GM19099 (cell line): Measurements from ENCODE around the gene CERKL.

Source experiments
- POLR2A ChIP-seq: IDR thresholded peaks from 3 replicates; pipeline ENCODE4 v1.6.1; 2011; ENCODE audit warnings: low read depth; ENCODE audit not compliant: insufficient read length; ENCODE audit errors: extremely low read depth

Gene CERKL

DNA sequence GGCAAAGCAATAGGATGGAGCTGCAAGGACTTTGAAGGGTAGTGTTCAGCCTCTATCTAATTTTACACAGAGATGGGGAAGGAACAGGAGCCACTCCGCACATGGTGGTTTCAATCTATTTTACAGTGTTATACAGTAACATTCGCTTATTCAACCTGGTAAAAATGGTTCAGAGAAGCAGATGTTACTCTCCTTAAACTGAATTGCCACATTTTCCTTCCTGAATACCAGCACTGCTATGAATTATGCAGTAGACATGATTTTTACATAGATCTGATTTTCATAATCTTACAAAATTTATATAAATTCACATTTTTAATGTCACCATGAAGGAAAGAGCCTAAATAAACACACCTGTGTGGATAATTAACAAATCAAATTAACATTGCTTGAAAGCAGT lies 114.7 kb downstream of the CERKL start:
- TF ChIP-seq POLR2A: no peak

DNA sequence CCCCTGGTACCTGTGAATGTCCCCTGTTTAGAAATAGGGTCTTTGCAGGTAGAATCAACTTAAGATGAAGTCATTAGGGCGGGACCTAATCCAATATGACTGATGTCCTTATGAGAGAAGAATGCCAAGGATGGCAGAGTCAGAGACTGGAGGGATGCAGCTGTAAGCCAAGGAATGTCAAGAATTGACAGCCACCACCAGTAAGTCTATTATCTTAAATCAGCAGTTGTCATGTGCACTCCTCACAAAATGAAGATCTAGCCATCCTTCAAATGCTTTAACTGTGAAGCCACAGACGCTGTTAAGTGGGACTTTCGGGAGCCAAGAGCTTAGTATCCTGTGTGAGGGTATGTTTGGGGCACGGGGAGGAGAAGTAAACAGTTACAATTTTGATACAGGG lies 116.5 kb downstream of the CERKL start:
- TF ChIP-seq POLR2A: no peak

DNA sequence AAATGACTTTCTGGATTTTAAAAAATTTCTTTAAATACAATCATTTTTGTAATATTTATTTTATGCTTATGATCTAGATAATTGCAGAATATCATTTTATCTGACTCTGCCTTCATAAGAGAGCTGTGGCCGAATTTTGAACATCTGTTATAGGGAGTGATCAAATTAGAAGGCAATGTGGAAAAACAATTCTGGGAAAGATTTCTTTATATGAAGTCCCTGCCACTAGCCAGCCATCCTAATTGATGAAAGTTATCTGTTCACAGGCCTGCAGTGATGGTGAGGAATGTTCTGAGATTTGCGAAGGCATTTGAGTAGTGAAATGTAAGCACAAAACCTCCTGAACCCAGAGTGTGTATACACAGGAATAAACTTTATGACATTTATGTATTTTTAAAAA lies 120.2 kb downstream of the CERKL start:
- TF ChIP-seq POLR2A: no peak

DNA sequence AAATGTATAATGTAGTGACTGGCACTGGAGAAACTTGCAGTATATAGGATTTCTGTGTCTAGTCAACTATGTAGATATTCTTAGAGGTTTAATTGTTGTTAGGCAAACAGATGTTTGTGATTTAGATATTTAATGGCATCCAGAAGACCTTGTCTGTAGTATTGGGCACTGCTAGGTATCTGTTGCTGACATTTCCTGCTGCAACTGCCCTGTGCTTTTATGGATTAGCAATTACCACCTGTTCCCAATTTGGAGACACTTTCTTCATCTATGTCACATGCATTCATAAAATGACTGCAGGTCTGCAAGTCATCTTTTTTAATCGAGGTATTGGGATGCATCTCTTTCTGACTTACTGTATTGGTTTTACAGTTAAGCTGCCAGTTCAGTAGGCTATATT lies 128.5 kb downstream of the CERKL start:
- no peak for TF ChIP-seq POLR2A

DNA sequence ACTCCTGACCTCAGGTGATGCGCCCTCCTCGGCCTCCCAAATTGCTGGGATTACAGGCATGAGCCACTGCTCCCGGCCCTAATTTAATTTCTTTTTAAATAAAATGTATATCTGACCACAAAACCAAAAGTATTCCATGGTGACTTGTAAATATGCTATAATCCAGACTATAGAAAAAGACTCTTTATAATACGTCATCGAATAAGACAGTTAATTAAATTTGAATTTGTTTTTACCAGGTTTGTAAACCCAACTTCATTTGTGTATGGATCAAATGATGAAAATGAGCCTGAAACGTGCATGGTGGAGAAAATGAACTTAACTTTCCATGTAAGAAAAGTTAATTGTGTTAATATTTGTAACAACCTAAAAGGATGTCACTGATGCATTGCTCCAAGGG lies 129.8 kb downstream of the CERKL start:
- no peak for TF ChIP-seq POLR2A

DNA sequence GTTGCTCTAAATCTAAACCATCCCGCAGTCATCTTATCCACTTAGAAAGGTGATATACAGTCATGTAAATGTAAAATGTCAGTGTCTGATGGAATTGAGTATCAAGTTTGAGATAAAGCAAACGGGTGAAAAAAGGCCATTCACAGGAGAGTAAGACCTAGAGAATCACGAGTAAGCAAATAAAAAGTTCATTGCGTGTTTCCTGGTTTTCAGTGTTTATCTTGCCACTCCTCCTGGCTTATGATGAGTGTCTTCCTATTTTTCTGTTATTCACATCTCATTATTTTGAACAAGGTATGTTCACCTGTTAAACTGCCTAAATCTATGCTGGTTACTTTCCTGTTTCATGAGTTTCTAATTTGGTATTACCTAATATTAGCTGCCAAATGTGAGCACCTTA lies 130.9 kb downstream of the CERKL start:
- no peak for TF ChIP-seq POLR2A

DNA sequence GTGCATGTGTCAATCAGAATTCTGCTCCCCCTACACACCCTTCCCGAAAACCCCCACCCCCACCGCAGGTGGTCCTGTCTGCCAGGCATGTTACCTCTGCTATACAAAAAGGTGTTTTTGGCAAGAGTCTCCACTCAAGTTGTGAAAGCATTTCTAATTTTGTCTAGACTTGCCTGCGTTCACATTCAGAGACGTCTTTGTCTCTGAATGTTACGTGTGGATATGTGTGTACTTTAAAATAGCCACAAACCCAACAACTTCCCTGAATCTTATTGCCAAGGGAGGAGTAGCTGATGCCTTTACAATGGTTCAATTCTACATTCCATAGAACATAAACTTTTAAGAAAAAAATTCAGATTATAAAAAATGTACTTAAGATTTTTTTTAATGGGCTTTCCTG lies 133.1 kb downstream of the CERKL start:
- TF ChIP-seq POLR2A: no peak

DNA sequence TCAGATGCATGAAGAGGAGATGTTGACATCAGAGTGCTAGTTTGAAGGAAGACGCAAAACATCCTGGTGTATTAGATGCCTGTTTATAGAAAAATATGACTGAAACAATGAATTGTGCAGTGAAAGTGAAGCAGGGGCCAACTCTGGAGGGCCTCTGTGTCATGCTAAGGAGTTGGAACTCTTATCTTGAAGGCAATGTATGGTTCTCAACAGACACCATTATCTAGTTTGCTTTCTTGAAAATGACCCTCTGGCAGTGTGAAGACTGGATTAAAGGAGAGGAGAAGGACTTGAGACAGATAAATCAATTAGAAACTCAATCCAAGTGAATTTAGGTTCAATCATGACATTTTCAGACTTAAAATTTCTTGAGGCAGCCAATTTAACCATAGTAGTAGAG lies 136.7 kb downstream of the CERKL start:
- TF ChIP-seq POLR2A: no peak

DNA sequence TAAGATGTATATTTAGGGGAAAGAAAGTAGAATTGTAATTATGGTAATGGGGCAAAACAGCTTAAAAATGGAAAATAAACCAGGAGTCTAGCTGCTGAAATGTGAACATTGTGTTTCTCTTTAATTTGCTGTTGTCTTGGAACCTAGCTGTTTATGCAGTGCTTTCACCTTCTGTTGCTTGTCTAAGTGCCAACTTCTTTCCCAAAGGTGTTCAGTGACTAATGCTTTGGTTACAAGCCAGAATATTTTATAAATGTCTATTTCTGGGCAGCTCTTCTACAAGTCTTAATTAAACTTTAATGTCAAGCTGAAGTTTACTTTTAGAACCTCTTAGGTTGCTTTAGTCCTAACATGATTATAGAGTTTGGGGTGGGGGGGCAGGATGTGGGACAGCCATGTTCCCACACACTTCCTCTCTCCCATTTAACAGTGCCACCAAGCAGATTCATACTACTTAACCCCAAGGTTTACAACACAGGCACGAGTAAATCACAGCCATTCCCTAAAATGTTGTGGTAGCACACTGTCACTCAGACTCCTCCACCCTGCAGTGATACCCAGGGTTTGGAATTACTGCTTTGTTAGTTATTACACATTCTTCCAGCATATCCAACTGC lies 139.1 kb downstream of the CERKL start:
- TF ChIP-seq POLR2A: no peak

DNA sequence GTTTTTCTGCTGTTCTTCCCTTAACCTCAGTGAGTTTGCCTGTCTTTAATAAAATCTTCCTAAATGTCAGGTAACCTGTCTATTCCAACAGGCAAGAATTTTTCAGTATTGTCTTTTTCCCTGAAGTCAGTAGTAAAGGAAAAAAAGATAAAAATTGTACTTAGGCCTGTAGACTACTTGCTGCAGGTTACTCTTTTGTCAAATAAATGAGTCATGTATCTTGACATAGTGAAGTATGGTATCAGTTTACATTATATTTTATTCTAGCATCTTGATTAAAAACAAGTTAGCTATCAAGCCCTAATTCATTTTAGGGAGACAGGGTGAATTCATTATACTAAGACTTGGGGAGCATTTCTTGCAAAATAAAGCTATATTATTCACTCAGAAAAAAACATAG lies 139.9 kb downstream of the CERKL start:
- TF ChIP-seq POLR2A: no peak

DNA sequence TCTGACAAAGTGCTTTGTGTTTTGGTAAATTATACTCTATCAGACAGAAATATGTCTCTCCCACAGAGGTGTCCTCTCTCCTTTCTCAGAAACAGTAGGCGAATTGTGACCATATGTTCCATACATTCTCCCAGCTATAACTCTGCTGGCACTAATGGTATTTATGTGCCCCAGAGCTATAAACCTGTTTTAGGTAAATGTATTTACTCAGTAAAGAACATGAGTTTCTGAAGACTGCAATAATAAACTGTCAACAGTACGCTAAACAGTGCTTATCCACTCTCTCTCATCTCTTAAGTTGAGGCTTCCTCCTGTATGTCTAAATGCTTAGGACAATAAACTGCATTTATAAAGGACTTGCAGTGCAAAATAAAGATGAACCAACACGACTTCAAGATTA lies 141.2 kb downstream of the CERKL start:
- TF ChIP-seq POLR2A: no peak

DNA sequence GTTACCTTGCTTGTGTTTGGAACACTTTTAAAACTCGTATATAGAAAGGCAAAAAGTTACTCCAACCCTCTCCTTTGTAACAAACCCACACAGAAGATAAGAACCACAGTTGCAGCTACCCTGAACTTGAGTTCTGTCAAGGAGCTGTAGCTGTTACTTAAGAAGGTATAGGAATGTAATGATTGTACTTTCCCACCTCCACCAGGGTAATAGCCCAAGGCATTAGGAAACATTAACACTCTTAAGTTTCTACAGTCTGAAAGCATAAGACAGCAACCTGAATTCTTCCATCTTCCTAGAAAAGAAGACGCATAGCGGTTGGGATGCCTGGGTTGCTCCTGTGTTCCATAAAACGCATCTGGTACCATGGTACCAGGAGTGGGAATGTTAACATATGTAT lies 156.7 kb downstream of the CERKL start:
- TF ChIP-seq POLR2A: no peak

DNA sequence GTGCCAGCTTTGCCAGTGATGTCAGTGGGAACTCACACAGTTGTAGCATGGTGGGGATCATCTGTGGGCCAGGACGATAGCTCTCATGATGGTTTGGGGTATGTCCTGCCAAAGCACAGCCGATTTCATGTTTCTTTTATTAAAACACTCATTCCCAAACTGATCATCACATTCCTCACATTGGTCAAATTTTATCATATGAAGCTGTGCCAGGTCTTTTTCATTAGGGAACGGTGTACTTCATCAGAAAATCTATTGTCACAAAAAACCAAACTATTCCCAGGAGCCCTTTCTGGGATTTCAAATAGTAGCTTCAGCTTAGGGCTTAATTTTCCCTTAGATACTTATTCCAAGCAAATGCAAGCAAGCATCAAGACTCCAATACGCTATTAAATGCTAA lies 157.7 kb downstream of the CERKL start:
- TF ChIP-seq POLR2A: no peak
